ENCODE measurements around the gene COPZ1. TPM values are rescaled to one million over a fixed set of nuclear protein-coding genes. Genes with fewer than 3 reads are reported as not detected.

COPZ1 gene
- total RNA-seq, 1 experiment from 2014 or later = 104 TPM

DNA sequence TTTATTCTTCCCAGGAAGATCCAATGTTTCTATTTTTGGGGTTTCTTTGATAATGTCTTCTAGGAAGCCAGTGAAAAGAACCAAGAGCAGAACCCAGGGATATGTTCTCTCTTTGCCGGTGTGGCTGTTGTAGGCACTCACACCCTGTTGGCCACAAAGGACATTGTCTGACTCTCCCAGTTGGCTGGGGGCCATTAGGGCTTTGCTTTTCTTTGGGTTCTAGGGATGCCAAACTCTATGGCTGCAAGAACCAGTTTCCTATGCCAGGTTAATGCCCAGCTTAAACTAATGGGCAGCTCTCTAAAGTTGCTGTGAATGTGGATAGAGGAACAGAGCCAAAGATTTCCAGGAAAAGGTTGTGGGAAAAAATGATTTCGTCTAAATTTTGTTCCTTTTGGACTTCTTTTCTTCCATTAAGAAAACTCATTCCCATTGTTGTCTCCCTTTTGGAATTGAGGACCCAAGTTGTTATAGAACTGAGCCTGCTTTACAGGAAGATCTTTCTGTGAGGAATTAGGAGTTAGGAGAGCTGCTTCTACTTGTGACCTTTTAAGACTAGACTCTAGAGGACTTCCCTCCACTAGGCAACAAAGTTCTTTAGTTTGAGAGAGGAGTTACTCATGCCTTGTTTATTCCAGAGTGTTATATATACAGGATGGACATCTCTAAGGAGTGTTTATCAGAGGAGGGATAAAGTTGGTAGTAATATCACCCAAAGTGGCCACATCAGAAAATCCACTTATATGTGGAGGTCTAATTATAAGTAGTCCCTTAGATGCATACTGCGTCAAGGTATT is 13.1 kb downstream of the COPZ1 start:
- Mint-ChIP-seq H3K4me3 (no peak overlapping the region), H3K27me3 (ENCODE audit: low read depth) (no peaks in the 10 kb centered on the region), H3K36me3 (ENCODE audit: insufficient read depth in 1 of 3, low read depth in 3 of 3) (peaks cover 14 to 28% (median 24%) of the 10 kb centered on the region in 3 experiments; a peak in 6 of 7 replicates), H3K9me3 (no peaks in the 10 kb centered on the region), H3K4me1 (peaks cover 2 to 3% of the 10 kb centered on the region in 2 experiments; a peak in 2 of 4 replicates), H3K27ac (no peak overlapping the region)
- Histone ChIP-seq H4K5ac (ENCODE audit: insufficient read length, low read depth, low read length) (no peak overlapping the region), H2AK5ac (ENCODE audit: insufficient read length, low read length) (no peak overlapping the region), H2BK20ac (ENCODE audit: low read depth, low read length, poor library complexity, severe bottlenecking) (no peak overlapping the region), H3K14ac (ENCODE audit: insufficient read depth, low read length) (no peak overlapping the region), H3K79me2 (ENCODE audit: insufficient read depth, low read length) (no peaks in the 10 kb centered on the region), H3K4ac (ENCODE audit: low read depth, low read length) (no peak overlapping the region), H2AFZ (ENCODE audit: low read length) (no peak overlapping the region), H4K8ac (replicated peaks; ENCODE audit: insufficient read length, low read depth, low read length) (no peak overlapping the region), H3K27me3 (ENCODE audit: insufficient read depth, low read length) (no peaks in the 10 kb centered on the region), H3K56ac (ENCODE audit: insufficient read length, low read depth, low read length) (no peak overlapping the region), H2BK5ac (ENCODE audit: insufficient read length, low read length) (no peak overlapping the region), H2BK12ac (ENCODE audit: insufficient read length, low read depth, low read length) (no peak overlapping the region), H2BK120ac (ENCODE audit: low read depth, low read length, poor library complexity, severe bottlenecking) (no peak overlapping the region), H3T11ph (ENCODE audit: low read length) (no peak overlapping the region), H3K4me2 (ENCODE audit: insufficient read depth, insufficient read length, low read length) (no peak overlapping the region), H2BK15ac (ENCODE audit: low read depth, low read length) (no peak overlapping the region), H4K20me1 (ENCODE audit: control insufficient read depth, insufficient read depth, insufficient read length) (no peaks in the 10 kb centered on the region), H3K27ac (ENCODE audit: insufficient read length, low read depth, low read length) (no peak overlapping the region), H3K9ac (ENCODE audit: extremely low read depth, insufficient read length, low read length) (no peak overlapping the region), H3K9me3 (ENCODE audit: control insufficient read depth, low read depth, low read length) (no peaks in the 10 kb centered on the region), H3K23ac (ENCODE audit: insufficient read length, low read depth, low read length) (no peak overlapping the region), H3K79me1 (ENCODE audit: insufficient read depth, low read depth, low read length, poor library complexity, severe bottlenecking) (no peaks in the 10 kb centered on the region), H3K23me2 (ENCODE audit: insufficient read length, low read depth, low read length, poor library complexity, severe bottlenecking) (no peaks in the 10 kb centered on the region), H3K18ac (ENCODE audit: insufficient read length, low read depth, low read length) (no peak overlapping the region), H4K91ac (ENCODE audit: insufficient read length, low read depth, low read length) (no peak overlapping the region), H3K4me1 (ENCODE audit: insufficient read depth, low read length) (no peaks in the 10 kb centered on the region)
- TF ChIP-seq, protein P1, sequence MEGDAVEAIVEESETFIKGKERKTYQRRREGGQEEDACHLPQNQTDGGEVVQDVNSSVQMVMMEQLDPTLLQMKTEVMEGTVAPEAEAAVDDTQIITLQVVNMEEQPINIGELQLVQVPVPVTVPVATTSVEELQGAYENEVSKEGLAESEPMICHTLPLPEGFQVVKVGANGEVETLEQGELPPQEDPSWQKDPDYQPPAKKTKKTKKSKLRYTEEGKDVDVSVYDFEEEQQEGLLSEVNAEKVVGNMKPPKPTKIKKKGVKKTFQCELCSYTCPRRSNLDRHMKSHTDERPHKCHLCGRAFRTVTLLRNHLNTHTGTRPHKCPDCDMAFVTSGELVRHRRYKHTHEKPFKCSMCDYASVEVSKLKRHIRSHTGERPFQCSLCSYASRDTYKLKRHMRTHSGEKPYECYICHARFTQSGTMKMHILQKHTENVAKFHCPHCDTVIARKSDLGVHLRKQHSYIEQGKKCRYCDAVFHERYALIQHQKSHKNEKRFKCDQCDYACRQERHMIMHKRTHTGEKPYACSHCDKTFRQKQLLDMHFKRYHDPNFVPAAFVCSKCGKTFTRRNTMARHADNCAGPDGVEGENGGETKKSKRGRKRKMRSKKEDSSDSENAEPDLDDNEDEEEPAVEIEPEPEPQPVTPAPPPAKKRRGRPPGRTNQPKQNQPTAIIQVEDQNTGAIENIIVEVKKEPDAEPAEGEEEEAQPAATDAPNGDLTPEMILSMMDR (conservative IDR thresholded peaks at IDR 0.05) = no peak
- WGBS (ENCODE audit: extremely low coverage, insufficient read length, low lambda C conversion rate) = no CpG with 5 or more reads among the region's 3 CpGs
- DNase-seq = no peak

All from H9 (cell line).